NCI-H1092 treated with DMSO at 0.1 percent for 48 hours (cell line): Measurements from ENCODE around the gene EMD.
"Not testable (repeated sequence)": the region's sequence is repeated elsewhere in the genome, so short reads cannot be mapped to it uniquely, and the experiment has no call there.

ENCODE experiments used
- DNase-seq: peaks from one replicate; lab custom pipeline; 2025; lab: John Stamatoyannopoulos, UW

The EMD gene

GRCh38 chrX:154378799-154379568, at the start of gene EMD:
TSS of gene EMD (plus strand) at chrX:154379295. CDS start at chrX:154379485, 190 bp downstream.
- DNase-seq = peak; percentile 99

- no peak for DNase-seq
Measured at GRCh38 chrX:154332561-154332960, 46.5 kb upstream of the EMD start.

GRCh38 chrX:154333116-154333515, 46.0 kb upstream of the EMD start:
- DNase-seq = no peak

GRCh38 chrX:154333837-154334271, 45.2 kb upstream of the EMD start:
- DNase-seq = no peak

GRCh38 chrX:154334496-154334895, 44.6 kb upstream of the EMD start:
- no peak for DNase-seq

- not testable (repeated sequence) for DNase-seq
Measured at GRCh38 chrX:154341399-154342298, 37.4 kb upstream of the EMD start.

GRCh38 chrX:154343063-154343462, 36.0 kb upstream of the EMD start:
- not testable (repeated sequence) for DNase-seq

GRCh38 chrX:154343620-154344019, 35.5 kb upstream of the EMD start:
- DNase-seq = not testable (repeated sequence)

GRCh38 chrX:154348114-154348531, 31.0 kb upstream of the EMD start:
- DNase-seq = no peak

GRCh38 chrX:154348646-154349358, 30.3 kb upstream of the EMD start:
- no peak for DNase-seq

- no peak for DNase-seq
Measured at GRCh38 chrX:154349359-154349935, 29.6 kb upstream of the EMD start.

GRCh38 chrX:154349979-154350378, 29.1 kb upstream of the EMD start:
- DNase-seq = no peak

GRCh38 chrX:154350429-154351182, 28.5 kb upstream of the EMD start:
- no peak for DNase-seq

GRCh38 chrX:154351183-154352011, 27.7 kb upstream of the EMD start:
- DNase-seq = no peak

GRCh38 chrX:154352012-154352401, 27.1 kb upstream of the EMD start:
- DNase-seq = no peak

- DNase-seq = no peak
Measured at GRCh38 chrX:154352466-154352865, 26.6 kb upstream of the EMD start.

- no peak for DNase-seq
Measured at GRCh38 chrX:154353172-154353843, 25.8 kb upstream of the EMD start.

- no peak for DNase-seq
Measured at GRCh38 chrX:154354013-154354412, 25.1 kb upstream of the EMD start.

GRCh38 chrX:154354516-154354915, 24.6 kb upstream of the EMD start:
- no peak for DNase-seq
